D341Med (cell line): ENCODE data around the gene LIG3.
"Not testable (repeated sequence)": the region's sequence is repeated elsewhere in the genome, so short reads cannot be mapped to it uniquely, and the experiment has no call there.

Experiments used
- DNase-seq: peaks from one replicate; pipeline ENCODE4 v3.0.0; 2012; ENCODE audit warnings: low spot score

LIG3 gene

DNA sequence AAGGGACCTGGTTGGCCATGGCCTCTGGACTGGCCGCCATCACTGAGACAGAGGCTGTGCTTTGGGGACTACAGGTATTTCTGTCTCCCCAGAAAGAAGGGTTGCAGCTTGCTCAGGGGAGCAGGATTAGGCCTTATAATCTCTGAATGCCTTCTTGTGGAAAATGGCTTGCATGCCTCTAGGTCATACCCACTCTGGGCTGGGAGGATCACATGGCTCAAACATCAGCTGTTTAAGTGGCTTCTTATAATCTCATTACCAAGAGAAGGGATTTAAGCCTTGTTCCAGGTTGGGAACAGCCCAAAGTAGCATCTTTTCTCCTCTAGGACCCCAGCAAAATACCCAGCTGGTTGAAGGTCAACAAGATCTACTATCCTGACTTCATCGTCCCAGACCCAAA lies 19.1 kb downstream of the LIG3 start:
- peak; percentile 74 for DNase-seq

DNA sequence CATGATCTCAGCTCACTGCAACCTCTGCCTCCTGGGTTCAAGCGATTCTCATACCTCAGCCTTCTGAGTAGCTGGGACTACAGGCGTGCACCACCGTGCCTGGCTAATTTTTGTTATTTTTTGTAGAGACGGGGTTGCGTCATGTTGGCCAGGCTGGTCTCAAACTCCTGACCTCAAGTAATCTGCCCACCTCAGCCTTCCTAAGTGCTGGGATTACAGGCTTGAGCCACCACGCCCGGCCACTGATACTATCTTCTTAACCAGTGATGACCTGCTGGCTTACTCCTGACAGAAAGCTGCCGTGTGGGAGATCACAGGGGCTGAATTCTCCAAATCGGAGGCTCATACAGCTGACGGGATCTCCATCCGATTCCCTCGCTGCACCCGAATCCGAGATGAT lies 20.7 kb downstream of the LIG3 start:
- not testable (repeated sequence) for DNase-seq

DNA sequence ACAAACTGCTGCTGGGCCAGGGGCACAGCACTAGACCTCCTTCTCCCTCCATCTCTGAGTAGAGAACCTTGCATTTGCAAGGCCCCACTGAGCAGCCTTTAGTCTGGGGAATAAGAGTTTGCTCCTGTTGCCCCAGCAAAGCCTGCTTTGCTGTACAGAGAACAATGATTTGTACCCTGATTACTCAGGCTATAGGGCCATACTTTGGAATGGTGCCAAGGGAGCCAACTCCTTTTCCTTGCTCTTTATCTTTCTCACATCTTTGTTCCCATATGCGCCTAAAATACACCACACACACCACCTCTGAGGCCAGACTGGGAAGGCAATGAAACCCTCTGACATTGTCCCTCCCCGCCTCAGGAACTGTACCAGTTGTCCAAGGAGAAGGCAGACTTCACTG lies 21.2 kb downstream of the LIG3 start:
- DNase-seq = no peak

DNA sequence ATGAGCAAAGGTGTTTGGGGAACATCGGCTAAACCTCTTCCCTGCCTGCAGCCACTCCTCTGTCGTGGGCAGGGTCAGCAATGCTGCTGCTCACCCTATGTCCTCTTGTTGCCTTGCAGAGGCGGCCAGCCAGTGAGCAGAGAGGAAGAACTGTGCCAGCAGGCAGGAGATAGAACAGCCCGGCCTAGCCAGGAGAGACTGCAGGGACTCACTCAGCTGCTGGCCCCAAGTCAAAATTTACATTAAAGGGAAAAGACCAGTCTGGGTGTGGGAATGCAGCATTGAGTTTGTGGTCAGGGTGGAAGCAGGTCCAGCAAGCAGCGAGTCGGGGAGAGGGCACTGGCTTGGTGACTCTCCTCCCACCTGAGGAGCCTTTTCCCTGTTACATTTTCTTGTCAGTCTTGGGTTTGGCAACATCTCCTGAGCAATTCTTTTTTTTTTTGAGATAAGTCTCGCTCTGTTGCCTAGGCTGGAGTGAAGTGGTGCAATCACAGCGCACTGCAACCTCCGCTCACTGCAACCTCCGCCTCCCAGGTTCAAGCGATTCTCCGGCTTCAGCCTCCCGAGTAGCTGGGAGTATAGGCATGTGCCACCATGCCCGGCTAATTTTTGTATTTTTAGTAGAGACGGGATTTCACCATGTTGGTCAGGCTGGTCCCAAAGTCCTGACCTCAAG lies 22.7 kb downstream of the LIG3 start:
- DNase-seq = no peak

DNA sequence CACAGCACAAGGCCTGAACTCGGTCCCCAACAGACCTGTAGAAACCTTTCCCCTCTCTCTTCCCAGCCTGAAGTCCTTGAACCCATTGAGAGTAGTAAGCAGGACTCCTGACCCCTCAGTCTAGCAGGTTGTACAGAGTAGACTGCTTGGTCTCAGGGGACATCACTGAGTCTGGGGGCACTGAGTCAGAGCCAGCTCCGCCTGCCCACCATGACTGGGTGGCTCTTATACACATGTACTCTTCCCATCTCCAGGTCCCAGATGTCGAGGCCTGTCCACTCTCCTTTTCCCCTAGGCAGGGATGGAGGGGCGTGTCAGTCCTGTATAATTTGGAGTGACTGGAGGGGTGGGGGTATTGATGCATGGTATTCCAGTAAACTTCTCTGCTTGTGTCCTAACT lies 23.5 kb downstream of the LIG3 start:
- no peak for DNase-seq

DNA sequence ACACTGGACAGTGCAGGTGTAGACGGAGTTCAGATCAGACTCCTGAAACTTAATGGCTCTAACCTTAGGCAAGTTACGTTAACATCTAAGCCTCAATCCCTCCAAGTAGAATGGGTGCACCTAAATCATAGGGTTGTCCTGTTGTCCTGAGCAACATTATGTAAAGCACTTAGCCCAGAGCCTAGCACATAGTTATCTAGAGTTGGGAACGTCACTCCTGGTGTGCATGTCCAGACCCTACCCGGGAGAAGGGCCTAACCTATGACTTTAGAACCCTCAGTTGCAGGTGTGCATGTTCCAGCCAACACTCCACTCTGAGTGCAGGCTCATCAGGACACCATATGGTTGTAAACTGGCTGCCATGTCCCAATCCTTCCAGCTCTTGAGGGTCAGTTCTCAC lies 26.0 kb downstream of the LIG3 start:
- no peak for DNase-seq

DNA sequence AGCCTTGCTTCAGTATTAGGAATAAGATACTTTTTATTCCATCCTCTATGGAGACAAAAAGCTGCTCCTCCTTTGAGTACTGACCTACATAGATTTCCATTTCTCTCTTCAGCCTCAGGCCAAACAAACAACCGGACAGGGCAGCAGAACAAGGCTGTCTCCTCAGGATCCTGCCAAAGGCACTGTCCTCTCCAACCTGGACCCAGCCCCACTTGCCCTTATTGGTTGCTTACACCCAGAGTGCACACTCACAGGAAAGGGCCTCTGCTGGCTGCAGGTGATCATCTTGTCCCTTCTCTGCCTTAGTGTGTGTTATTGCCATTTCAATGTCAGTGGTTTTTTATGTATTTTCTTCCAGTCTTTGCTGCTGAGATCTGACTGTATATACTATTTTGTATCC lies 26.6 kb downstream of the LIG3 start:
- DNase-seq = no peak

DNA sequence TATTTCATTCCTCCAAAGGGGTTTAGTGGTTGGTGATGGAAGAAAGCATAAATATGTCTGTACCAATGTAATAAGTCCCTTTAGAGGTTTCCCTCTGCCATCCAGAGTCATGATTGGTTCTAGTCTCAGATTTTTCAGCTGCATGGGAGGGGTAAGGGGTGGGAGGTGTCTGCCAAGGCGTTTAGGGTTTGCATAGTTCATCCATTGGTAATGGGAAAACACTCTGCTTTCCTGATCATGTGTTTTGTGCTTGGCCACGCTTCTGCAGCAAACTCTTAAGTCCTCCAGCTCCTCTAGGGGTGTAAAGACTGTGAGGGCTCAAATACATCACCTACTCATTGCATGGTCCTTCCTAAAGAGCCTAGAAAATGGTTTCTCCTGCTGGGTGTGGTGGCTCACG lies 29.8 kb downstream of the LIG3 start:
- DNase-seq = no peak

DNA sequence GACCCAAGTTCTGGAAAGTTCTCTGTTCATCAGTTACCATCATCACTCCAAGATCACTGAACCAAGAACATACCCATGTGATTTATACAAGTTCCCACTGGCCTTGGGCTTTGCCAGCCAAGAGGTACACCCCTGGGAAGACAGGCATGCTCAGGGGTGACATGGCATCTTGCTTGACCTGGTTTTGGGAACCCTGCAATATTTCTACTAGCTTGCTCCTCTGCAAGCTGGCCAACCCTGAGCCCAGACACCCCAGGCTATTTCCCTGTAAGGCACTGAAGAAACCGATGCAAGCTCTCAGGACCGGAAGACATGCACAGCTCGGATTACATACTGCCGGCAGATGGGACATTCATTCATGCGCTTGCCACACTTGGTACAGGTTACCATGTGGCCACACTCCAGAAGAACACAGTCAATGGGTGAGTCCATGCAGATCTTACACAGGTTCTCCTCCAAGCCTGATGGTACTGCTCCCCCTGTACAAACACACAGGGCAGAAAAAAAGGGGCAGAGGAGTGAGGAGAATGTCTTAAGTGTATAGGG lies 31.4 kb downstream of the LIG3 start:
- DNase-seq = no peak

DNA sequence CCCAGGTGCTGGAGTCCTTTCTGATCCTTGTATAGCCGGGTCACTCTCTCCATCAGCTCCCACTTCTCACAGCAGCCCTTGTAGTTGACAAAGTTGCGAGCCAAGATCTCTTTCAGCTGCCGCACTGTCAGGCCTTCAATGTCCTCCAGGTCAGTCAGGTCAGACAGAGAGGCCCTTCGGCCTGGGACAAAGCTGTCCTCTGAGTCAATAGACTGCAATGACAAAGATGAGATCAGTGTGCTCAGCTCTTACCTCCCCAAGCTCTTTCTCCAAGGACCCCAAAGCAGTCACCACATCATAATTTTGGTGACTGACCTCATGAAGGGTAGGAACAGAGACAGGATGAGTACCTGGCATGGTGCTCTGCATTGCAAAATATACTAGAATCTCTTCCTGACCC lies 36.1 kb downstream of the LIG3 start:
- DNase-seq = no peak

DNA sequence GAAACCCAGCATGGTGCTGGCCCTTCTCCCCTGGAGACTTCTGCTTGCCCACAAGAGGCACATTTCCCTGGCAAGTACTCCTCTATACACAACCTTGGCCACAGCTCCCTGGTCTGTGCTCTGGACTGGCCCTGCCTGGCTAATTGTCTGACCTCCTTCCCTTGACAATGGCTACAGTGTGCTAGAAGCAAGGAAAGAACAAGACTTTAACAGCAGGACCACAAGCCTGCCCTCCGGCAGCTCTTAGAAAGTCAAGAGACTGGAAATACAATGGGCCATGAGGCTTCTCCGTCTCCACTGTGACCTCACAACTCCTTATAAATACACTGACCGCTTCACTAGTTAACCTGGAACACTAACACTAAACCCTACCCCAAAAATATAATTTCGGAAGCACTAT lies 36.7 kb downstream of the LIG3 start:
- DNase-seq = no peak

DNA sequence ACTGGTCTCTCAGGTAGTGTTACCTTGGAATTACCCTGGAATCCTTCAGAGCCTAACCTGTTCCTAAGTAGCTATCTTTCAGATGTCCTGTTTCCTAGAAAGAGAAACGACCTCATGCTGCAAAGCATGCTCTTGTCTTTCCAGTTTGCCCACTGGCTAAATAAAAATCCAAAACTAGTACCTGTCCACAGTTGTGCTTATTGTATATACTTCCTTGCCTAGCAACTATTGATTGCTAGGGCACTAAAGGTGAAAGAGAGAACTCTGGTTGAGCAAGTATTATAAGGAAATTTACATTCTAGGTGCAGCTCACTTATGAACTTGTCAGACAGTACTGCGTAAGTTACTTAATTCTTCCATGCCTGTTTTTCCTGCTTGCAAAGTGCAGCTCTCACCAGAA lies 38.5 kb downstream of the LIG3 start:
- no peak for DNase-seq

DNA sequence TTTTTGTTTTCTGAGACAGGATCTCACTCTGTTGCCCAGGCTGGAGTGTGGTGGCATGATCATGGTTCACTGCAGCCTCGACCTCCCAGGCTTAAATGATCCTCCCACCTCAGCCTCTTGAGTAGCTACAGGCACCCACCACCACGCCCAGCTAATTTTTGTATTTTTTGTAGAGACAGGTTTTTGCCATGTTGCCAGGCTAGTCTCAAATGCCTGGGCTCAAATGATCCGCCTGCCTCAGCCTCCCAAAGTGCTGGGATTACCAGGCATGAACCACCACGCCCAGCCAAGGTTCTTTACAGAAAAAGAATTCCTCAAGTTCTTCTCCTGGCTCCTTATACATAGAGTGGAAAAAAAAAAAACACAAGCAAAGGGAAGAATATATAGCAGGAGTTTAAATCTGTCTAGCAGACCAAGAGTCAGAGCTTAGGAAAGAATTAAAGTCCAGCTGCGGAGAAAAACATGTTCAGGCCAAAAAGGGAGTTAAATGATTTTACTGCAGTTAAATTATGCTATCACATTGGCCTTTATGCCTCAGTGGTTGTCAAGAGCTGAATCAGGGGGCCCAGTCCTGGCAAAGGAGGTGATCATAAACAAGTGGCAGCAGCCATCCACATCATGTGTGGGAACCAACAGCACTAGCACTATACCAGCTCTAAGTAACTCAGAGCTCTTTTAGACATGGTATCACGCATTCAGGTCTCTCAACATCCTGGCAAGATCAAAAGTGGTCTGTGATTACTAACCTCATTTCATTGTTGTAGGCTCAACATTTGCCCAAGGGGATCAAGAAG lies 39.3 kb downstream of the LIG3 start:
- DNase-seq = no peak

DNA sequence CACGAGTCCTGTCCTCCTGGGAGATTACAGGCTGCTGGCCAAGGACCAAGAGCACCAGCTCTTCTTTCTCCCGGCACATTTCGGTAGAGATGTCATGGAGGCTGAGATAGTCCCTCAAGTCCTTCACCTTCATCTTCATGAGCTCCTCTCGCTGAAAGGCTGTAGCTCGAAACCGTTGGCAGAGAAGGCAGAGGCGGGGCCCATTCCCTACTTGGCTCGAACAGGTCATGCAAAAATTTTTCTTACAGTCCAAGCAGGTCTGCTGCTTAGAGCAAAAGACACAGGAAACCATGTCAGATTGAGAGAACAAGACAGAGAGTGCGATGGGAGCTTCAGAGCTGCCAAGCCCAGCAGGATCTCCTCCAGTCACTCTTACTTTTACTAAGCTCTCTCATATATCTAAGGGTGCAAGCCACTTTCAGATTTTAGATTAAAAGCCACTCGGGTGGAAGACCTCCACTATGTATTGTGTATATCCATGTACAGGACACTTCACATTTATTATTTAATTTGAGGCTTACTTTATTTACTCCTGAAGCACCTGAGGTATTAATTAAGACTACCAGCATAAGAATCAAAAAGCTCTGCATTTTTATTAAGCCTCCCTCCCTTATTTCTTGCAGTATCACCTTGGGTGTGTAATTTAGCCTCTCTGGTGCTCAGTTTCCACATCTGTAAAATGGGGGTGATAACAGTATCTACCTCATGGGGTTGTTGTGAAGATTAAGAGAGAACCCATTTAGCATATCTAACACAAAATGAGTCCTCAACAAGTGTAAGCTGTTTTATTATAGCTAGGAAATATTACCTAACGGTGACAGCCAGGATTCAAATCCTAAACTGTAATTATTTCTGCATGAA lies 41.4 kb downstream of the LIG3 start:
- DNase-seq = no peak

DNA sequence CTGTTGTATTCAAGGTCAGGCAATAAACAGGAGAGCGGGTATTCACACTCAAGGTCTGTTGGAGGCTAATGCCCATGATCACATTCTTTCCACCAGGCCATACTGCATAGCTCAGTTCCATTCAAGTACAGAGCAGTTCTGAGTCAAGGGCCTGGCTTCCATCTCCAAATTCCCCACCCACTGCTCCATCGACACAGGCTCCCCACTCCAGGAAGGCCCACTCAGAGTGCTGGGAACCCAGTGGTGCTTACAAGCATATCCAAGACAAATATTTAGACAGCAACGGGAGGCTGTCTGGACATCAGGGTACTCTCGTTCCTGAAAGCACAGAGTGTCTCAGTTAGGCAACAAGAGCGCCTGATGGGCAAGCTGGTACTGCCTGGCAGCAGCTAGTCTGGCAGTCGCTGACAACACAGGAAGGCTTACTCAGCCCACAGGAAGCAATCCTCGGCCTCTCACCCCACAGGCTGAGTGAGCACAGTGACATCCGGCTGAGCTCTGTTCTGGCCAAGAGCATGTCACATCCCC lies 42.3 kb downstream of the LIG3 start:
- DNase-seq = no peak

DNA sequence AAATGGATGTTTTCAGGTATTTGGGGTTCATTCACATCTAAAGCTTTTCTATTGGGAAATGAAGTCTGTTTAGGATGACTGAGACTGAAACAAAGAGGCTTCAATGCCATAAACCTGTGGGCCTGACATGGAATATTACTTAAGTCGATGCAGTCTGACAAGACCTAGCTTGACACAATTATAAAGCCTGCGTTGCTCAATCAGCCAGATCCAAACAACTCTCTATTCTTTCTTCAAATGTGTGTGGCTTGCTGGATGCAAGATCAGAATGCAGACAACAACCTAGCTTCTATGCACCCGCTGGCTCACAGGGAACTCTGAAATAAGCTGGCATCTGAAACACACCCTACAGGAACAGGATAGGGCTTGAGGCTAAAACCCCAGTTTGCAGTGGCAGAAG lies 43.2 kb downstream of the LIG3 start:
- no peak for DNase-seq

DNA sequence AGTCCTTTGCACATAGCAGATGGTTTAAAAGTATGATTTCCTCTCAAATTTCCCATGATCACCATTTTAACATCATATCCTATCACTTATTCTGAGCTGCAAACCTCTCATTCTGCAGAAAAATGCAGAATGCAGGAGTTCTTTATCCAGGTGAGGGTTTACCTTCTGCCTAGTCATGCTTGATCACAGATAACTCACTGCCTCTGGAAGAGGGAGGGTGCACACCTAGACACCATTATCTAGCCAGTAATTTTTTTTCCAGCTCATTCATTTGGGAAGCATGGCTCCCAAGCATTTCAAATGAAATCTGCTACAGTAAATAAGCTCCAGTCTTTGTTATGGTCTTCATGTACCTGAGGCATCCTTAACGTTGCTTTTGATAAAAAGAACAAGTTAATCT lies 45.2 kb downstream of the LIG3 start:
- no peak for DNase-seq

DNA sequence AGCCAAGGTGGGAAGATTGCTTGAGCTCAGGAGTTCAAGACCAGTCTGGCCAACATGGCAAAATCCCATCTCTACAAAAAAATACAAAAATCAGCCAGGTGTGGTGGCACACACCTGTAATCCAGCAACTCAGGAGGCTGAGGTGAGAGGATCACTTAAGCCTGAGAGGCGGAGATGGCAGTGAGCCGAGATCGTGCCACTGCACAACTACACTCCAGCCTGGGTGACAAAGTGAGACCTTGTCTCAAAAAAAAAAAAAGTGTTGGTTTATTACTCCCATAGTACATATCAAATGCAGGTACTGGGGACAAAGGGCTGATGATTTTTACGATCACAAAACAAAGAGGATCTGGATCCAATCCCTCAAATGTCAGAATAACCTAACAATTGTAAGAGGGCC lies 47.8 kb downstream of the LIG3 start:
- DNase-seq = not testable (repeated sequence)

DNA sequence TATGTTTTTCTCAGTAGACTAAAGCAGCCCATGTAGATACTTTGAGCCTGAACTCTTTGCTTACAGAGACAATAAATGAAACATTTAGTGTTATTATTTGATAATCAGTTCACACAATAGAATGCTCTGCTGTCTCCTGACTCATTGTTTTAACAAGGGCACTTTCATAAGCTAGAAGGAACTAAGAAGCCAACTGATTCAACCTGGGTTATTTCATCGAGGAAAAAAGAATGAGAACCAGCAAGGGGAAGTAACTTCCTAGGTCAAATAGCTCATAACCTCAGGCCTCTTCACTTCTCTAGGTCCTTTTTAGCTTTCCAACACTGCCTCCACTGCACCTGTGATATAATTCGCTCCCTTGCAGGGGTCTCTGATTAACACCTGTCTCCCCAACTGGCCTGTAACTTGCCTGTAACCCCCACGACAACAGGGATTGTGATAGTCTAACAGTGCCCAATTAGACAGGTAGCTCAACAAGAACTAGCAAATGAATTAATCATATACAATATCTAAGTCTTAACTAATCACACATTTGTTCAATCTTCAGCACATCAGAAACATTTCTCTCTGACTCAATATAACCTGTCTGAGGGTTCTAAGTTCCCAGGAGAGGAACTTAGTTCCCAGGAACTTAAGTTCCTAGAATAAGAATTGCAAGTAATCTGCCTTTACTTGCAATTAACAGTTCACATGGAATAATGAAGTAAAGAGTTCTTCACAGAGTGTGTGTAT lies 48.4 kb downstream of the LIG3 start:
- no peak for DNase-seq

DNA sequence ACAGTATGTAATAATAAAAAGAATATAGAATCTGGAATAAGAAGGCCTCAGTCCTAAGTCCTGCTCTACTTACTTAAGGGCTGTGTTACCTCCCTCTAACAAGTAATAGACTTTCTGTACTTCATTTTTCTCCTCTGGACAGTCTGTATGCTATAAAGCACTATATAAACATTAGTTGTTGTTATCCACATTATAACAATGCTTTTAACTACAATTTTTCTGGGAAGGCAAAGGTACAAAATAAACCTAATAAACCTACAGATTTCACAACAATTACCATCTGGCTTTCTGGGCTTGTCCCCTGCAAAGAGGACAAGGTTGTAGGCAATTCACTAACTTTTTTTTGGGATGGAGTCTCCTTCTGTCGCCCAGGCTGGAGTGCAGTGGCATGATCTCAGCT lies 50.5 kb downstream of the LIG3 start:
- DNase-seq = no peak

DNA sequence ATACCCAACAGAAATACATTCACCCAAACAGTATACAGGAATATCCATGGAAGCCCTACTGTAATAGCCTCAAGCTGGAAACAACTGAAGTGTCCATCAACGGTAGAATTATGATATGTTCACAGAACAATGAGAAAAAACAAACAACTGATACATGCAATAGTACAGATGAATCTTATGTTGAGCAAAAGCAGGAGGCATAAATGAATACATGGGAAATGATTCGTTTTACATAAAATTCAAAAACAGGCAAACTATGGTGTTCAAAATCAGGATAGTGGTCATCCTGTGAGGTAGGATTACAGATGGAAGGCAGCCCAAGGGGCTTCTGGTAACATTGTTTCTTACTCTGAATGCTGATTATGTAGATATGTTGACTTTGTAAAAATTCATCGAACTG lies 58.1 kb downstream of the LIG3 start:
- no peak for DNase-seq

DNA sequence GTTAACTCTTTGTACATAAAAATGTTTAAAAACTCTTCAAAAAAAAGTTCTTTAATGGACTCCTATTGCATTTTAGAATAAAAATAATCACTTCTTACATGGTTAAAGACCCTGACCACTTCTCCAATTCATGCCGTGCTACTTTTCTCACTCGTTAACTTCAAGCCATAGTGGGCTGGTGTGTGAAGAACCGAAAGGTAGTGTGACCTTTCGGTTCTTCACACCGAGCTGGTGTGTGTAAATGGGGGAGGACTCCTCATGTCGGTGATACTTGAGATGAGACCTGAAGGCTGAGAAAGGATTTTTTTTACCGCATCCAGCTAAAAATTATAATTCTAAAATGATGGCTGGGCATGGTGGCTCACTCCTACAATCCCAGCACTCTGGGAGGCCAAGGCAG lies 61.1 kb downstream of the LIG3 start:
- DNase-seq = no peak
